WTC11 (cell line): ENCODE results near the gene CACNB1. TPM values are rescaled to one million over a fixed set of nuclear protein-coding genes. Genes with fewer than 3 reads are reported as not detected.

Experiments
- ATAC-seq: fragments of 200-7000 bp; cut with Tn5 transposase; 2 replicates; pipeline ENCODE4 v1.10.0; 2021; ENCODE audit warnings: mild to moderate bottlenecking, moderate library complexity
- CTCF ChIA-PET: fragments of 300-600 bp; sonication (Branson Sonifier 250); formaldehyde crosslinking; loops from one replicate; lab custom pipeline; 2021; ENCODE audit warnings: antibody characterized with exemption; lab: Charles Lee
- POLR2A ChIA-PET: fragments of 350-600 bp; sonication (Branson Sonifier 250); formaldehyde crosslinking; loops from one replicate; lab custom pipeline; 2021; ENCODE audit warnings: antibody characterized with exemption; lab: Charles Lee
- DNase-seq: peaks from one replicate; pipeline ENCODE4 v3.0.0; 2021; ENCODE audit warnings: low spot score
- H3K27ac Mint-ChIP-seq: 2 replicates; pipeline ENCODE4 v1.8.0; 2021; ENCODE audit warnings: mixed read lengths
- H3K27me3 Mint-ChIP-seq: 2 replicates; pipeline ENCODE4 v1.8.0; 2021; ENCODE audit warnings: low read depth, mild to moderate bottlenecking, moderate library complexity, mixed read lengths
- H3K36me3 Mint-ChIP-seq: 2 replicates; pipeline ENCODE4 v1.8.0; 2021; ENCODE audit warnings: mixed read lengths
- H3K4me1 Mint-ChIP-seq: 2 replicates; pipeline ENCODE4 v1.8.0; 2022; ENCODE audit warnings: mixed read lengths
- H3K4me3 Mint-ChIP-seq: 2 replicates; pipeline ENCODE4 v1.8.0; 2021; ENCODE audit warnings: mild to moderate bottlenecking, moderate library complexity, mixed read lengths
- H3K9me3 Mint-ChIP-seq: 2 replicates; pipeline ENCODE4 v1.8.0; 2021; ENCODE audit warnings: mixed read lengths
- CREB1 ChIP-seq: sonication (generic); formaldehyde crosslinking; IDR thresholded peaks from 2 replicates; pipeline ENCODE4 v1.8.0; 2023; ENCODE audit warnings: mild to moderate bottlenecking, missing genetic modification reagents
- FOXP1 ChIP-seq: sonication (generic); formaldehyde crosslinking; IDR thresholded peaks from 2 replicates; pipeline ENCODE4 v1.8.0; 2022; ENCODE audit warnings: missing genetic modification reagents, mild to moderate bottlenecking, moderate library complexity, borderline replicate concordance
- FOXP4 ChIP-seq: sonication (generic); formaldehyde crosslinking; IDR thresholded peaks from 2 replicates; pipeline ENCODE4 v1.8.0; 2022; ENCODE audit warnings: mild to moderate bottlenecking, missing genetic modification reagents
- GRHL2 ChIP-seq: fragments of 250-450 bp; sonication (Bioruptor Pico); IDR thresholded peaks from 2 replicates; pipeline ENCODE4 v1.8.0; 2022; ENCODE audit warnings: mild to moderate bottlenecking, moderate library complexity; ENCODE audit not compliant: insufficient replicate concordance, severe bottlenecking
- GTF2I ChIP-seq: fragments of 250-450 bp; sonication (Bioruptor Pico); conservative IDR thresholded peaks from 2 replicates; pipeline ENCODE4 v1.4.0; 2021; ENCODE audit warnings: mild to moderate bottlenecking
- IRF2 ChIP-seq: sonication (generic); formaldehyde crosslinking; IDR thresholded peaks from 2 replicates; pipeline ENCODE4 v1.8.0; 2022; ENCODE audit warnings: low read depth, missing genetic modification reagents, borderline replicate concordance
- KAT7 ChIP-seq: sonication (generic); formaldehyde crosslinking; IDR thresholded peaks from 2 replicates; pipeline ENCODE4 v1.8.1; 2023; ENCODE audit warnings: missing genetic modification reagents, mild to moderate bottlenecking, borderline replicate concordance
- NFYB ChIP-seq: sonication (generic); formaldehyde crosslinking; conservative IDR thresholded peaks from 2 replicates; pipeline ENCODE4 v1.8.0; 2022; ENCODE audit warnings: low read depth, missing genetic modification reagents
- NR2C2 ChIP-seq: sonication (generic); formaldehyde crosslinking; IDR thresholded peaks from 2 replicates; pipeline ENCODE4 v1.8.0; 2022; ENCODE audit warnings: mild to moderate bottlenecking, missing genetic modification reagents
- OVOL2 ChIP-seq: fragments of 250-450 bp; sonication (Bioruptor Pico); IDR thresholded peaks from 2 replicates; pipeline ENCODE4 v1.9.0; 2021; ENCODE audit warnings: mild to moderate bottlenecking, borderline replicate concordance
- SMAD4 ChIP-seq: sonication (generic); formaldehyde crosslinking; IDR thresholded peaks from 2 replicates; pipeline ENCODE4 v1.8.0; 2022; ENCODE audit warnings: mild to moderate bottlenecking, missing genetic modification reagents
- STAT6 ChIP-seq: sonication (generic); formaldehyde crosslinking; conservative IDR thresholded peaks from 2 replicates; pipeline ENCODE4 v1.8.1; 2023; ENCODE audit warnings: mild to moderate bottlenecking, low read depth, missing genetic modification reagents, moderate library complexity
- TEAD4 ChIP-seq: sonication (generic); formaldehyde crosslinking; IDR thresholded peaks from 2 replicates; pipeline ENCODE4 v1.8.0; 2022; ENCODE audit warnings: mild to moderate bottlenecking, missing genetic modification reagents
- ZNF423 ChIP-seq: fragments of 250-450 bp; sonication (Bioruptor Pico); IDR thresholded peaks from 2 replicates; pipeline ENCODE4 v2.1.2; 2022; ENCODE audit warnings: mild to moderate bottlenecking, moderate library complexity
- total RNA-seq: library from RNA; stranded (reverse); gene quantifications from 3 replicates; pipeline ENCODE4 v1.2.3, GENCODE V29; 2021
- TF ChIP-seq, protein P1 (sequence below): fragments of 250-450 bp; sonication (Bioruptor Pico); IDR thresholded peaks from 2 replicates; pipeline ENCODE4 v1.8.0; 2021; ENCODE audit warnings: mild to moderate bottlenecking
- TF ChIP-seq, protein P2 (sequence below): sonication (generic); formaldehyde crosslinking; IDR thresholded peaks from 2 replicates; pipeline ENCODE4 v1.8.1; 2023; ENCODE audit warnings: mild to moderate bottlenecking, missing genetic modification reagents, moderate library complexity
- TF ChIP-seq, protein P3 (sequence below): fragments of 250-450 bp; sonication (Bioruptor Pico); IDR thresholded peaks from 2 replicates; pipeline ENCODE4 v1.9.0; 2021; ENCODE audit warnings: moderate library complexity, mild to moderate bottlenecking, inconsistent platforms, borderline replicate concordance
- TF ChIP-seq, protein P4 (sequence below): fragments of 250-450 bp; sonication (Bioruptor Pico); IDR thresholded peaks from 2 replicates; pipeline ENCODE4 v1.9.0; 2021; ENCODE audit warnings: mild to moderate bottlenecking, borderline replicate concordance

CACNB1 gene
- total RNA-seq, 1 experiment from 2014 or later: 17.0 TPM

GRCh38 chr17:39237586-39237985, 40.1 kb upstream of the CACNB1 start (continued):
- TF ChIP-seq, protein P1, sequence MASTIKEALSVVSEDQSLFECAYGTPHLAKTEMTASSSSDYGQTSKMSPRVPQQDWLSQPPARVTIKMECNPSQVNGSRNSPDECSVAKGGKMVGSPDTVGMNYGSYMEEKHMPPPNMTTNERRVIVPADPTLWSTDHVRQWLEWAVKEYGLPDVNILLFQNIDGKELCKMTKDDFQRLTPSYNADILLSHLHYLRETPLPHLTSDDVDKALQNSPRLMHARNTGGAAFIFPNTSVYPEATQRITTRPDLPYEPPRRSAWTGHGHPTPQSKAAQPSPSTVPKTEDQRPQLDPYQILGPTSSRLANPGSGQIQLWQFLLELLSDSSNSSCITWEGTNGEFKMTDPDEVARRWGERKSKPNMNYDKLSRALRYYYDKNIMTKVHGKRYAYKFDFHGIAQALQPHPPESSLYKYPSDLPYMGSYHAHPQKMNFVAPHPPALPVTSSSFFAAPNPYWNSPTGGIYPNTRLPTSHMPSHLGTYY (CRISPR knock-in tag): no peak
- TF ChIP-seq, all 79 proteins: peak for 0

- ATAC-seq: no peak
- Mint-ChIP-seq H3K4me1 (peaks cover 17% of the 10 kb centered on the region), H3K27ac (no peak overlapping the region), H3K4me3 (no peak overlapping the region), H3K9me3 (no peaks in the 10 kb centered on the region), H3K27me3 (peaks cover 6% of the 10 kb centered on the region; the same call in 1 of the 2 replicates), H3K36me3 (no peaks in the 10 kb centered on the region)
- ChIA-PET CTCF (interaction anchor here (0.9 to 15.5 kb wide), 15 partner anchors 11 to 342 kb away, joined by 3 to 626 read pairs (median 25); partner anchors contain the start of genes ARL5C, RPL19 and STAC2), POLR2A (interaction anchor here (1.7 kb wide), 1 partner anchor 8 kb away, joined by 5 read pairs; no protein-coding TSS in a partner anchor)
- DNase-seq: no peak
- TF ChIP-seq CREB1 (CRISPR knock-in tag): no peak
- TF ChIP-seq ZNF423 (CRISPR knock-in tag): no peak
- TF ChIP-seq, protein P2, sequence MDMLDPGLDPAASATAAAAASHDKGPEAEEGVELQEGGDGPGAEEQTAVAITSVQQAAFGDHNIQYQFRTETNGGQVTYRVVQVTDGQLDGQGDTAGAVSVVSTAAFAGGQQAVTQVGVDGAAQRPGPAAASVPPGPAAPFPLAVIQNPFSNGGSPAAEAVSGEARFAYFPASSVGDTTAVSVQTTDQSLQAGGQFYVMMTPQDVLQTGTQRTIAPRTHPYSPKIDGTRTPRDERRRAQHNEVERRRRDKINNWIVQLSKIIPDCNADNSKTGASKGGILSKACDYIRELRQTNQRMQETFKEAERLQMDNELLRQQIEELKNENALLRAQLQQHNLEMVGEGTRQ (CRISPR knock-in tag): no peak
- TF ChIP-seq IRF2: no peak
- TF ChIP-seq SMAD4: no peak
- TF ChIP-seq, protein P3, sequence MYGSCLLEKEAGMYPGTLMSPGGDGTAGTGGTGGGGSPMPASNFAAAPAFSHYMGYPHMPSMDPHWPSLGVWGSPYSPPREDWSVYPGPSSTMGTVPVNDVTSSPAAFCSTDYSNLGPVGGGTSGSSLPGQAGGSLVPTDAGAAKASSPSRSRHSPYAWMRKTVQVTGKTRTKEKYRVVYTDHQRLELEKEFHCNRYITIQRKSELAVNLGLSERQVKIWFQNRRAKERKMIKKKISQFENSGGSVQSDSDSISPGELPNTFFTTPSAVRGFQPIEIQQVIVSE: no peak
- TF ChIP-seq KAT7 (CRISPR knock-in tag): no peak
- TF ChIP-seq OVOL2: no peak
- TF ChIP-seq, protein P4, sequence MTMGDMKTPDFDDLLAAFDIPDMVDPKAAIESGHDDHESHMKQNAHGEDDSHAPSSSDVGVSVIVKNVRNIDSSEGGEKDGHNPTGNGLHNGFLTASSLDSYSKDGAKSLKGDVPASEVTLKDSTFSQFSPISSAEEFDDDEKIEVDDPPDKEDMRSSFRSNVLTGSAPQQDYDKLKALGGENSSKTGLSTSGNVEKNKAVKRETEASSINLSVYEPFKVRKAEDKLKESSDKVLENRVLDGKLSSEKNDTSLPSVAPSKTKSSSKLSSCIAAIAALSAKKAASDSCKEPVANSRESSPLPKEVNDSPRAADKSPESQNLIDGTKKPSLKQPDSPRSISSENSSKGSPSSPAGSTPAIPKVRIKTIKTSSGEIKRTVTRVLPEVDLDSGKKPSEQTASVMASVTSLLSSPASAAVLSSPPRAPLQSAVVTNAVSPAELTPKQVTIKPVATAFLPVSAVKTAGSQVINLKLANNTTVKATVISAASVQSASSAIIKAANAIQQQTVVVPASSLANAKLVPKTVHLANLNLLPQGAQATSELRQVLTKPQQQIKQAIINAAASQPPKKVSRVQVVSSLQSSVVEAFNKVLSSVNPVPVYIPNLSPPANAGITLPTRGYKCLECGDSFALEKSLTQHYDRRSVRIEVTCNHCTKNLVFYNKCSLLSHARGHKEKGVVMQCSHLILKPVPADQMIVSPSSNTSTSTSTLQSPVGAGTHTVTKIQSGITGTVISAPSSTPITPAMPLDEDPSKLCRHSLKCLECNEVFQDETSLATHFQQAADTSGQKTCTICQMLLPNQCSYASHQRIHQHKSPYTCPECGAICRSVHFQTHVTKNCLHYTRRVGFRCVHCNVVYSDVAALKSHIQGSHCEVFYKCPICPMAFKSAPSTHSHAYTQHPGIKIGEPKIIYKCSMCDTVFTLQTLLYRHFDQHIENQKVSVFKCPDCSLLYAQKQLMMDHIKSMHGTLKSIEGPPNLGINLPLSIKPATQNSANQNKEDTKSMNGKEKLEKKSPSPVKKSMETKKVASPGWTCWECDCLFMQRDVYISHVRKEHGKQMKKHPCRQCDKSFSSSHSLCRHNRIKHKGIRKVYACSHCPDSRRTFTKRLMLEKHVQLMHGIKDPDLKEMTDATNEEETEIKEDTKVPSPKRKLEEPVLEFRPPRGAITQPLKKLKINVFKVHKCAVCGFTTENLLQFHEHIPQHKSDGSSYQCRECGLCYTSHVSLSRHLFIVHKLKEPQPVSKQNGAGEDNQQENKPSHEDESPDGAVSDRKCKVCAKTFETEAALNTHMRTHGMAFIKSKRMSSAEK (CRISPR knock-in tag): no peak
- no peak for TF ChIP-seq FOXP1
- TF ChIP-seq TEAD4 (CRISPR knock-in tag): no peak
- TF ChIP-seq FOXP4 (CRISPR knock-in tag): no peak
- TF ChIP-seq GRHL2: no peak
- TF ChIP-seq NFYB (CRISPR knock-in tag): no peak
- no peak for TF ChIP-seq GTF2I (CRISPR knock-in tag)
- TF ChIP-seq STAT6 (CRISPR knock-in tag): no peak
- no peak for TF ChIP-seq NR2C2 (CRISPR knock-in tag)
These were observed 39.5 kb upstream of the CACNB1 start for GRCh38 chr17:39236981-39237441.
